Stimulated activated CD4-positive, alpha-beta T cell treated with anti-CD3 and anti-CD28 coated beads, Interleukin-4, amount 100 ng/mL, for 24 hours (primary cell): ENCODE results near the gene ASIC2.

ENCODE experiments used
- DNase-seq: peaks from one replicate; pipeline ENCODE4 v3.0.0-alpha.2; 2020

Gene ASIC2

GRCh38 chr17:33152783-33153182 lies 140.3 kb downstream of the ASIC2 start:
- no peak for DNase-seq

- no peak for DNase-seq
These were observed 141.5 kb downstream of the ASIC2 start for GRCh38 chr17:33151565-33151964.

GRCh38 chr17:33145941-33146340 lies 147.2 kb downstream of the ASIC2 start:
- DNase-seq, result no peak

- no peak for DNase-seq
These were observed 148.3 kb downstream of the ASIC2 start for GRCh38 chr17:33144837-33145236.

- DNase-seq, result no peak
These were observed 150.3 kb downstream of the ASIC2 start for GRCh38 chr17:33142705-33143299.

GRCh38 chr17:33140413-33141099 lies 152.5 kb downstream of the ASIC2 start:
- no peak for DNase-seq

- DNase-seq, result no peak
These were observed 154.5 kb downstream of the ASIC2 start for GRCh38 chr17:33138627-33139026.

- no peak for DNase-seq
These were observed 155.7 kb downstream of the ASIC2 start for GRCh38 chr17:33137426-33137825.

- DNase-seq, result no peak
These were observed 157.4 kb downstream of the ASIC2 start for GRCh38 chr17:33135691-33136090.

GRCh38 chr17:33131620-33132019 lies 161.5 kb downstream of the ASIC2 start:
- DNase-seq, result no peak

GRCh38 chr17:33127706-33128105 lies 165.4 kb downstream of the ASIC2 start:
- no peak for DNase-seq

GRCh38 chr17:33126086-33126485 lies 167.0 kb downstream of the ASIC2 start:
- DNase-seq, result no peak

- no peak for DNase-seq
These were observed 167.5 kb downstream of the ASIC2 start for GRCh38 chr17:33125552-33125950.

- no peak for DNase-seq
These were observed 168.1 kb downstream of the ASIC2 start for GRCh38 chr17:33124871-33125551.

- DNase-seq, result no peak
These were observed 168.9 kb downstream of the ASIC2 start for GRCh38 chr17:33124185-33124584.

GRCh38 chr17:33121756-33122155 lies 171.3 kb downstream of the ASIC2 start:
- no peak for DNase-seq

- no peak for DNase-seq
These were observed 171.8 kb downstream of the ASIC2 start for GRCh38 chr17:33121272-33121671.

GRCh38 chr17:33120103-33120502 lies 173.0 kb downstream of the ASIC2 start:
- no peak for DNase-seq

- no peak for DNase-seq
These were observed 174.6 kb downstream of the ASIC2 start for GRCh38 chr17:33118391-33119075.

- DNase-seq, result no peak
These were observed 177.0 kb downstream of the ASIC2 start for GRCh38 chr17:33116021-33116551.

- DNase-seq, result no peak
These were observed 177.7 kb downstream of the ASIC2 start for GRCh38 chr17:33115366-33115765.

- DNase-seq, result no peak
These were observed 179.1 kb downstream of the ASIC2 start for GRCh38 chr17:33113991-33114370.

- no peak for DNase-seq
These were observed 179.7 kb downstream of the ASIC2 start for GRCh38 chr17:33113276-33113990.
